Measurements from ENCODE around the gene ANGPTL2.
"Not testable (repeated sequence)": the region's sequence is repeated elsewhere in the genome, so short reads cannot be mapped to it uniquely, and the experiment has no call there.

The ANGPTL2 gene

GRCh38 chr9:127122176-127123063 lies at the start of gene ANGPTL2:
ANGPTL2 (minus strand) TSS chr9:127122635; CDS start chr9:127108731, 13,904 bp downstream.
- peak; percentile 99 for DNase-seq

GRCh38 chr9:127171348-127171747 lies 48.9 kb upstream of the ANGPTL2 start:
- not testable (repeated sequence) for DNase-seq

- no peak for DNase-seq
These were observed 48.2 kb upstream of the ANGPTL2 start for GRCh38 chr9:127170652-127171051.

- no peak for DNase-seq
These were observed 47.7 kb upstream of the ANGPTL2 start for GRCh38 chr9:127170103-127170502.

GRCh38 chr9:127169575-127169883 lies 47.1 kb upstream of the ANGPTL2 start:
- no peak for DNase-seq

GRCh38 chr9:127168756-127169574 lies 46.5 kb upstream of the ANGPTL2 start:
- DNase-seq = no peak

- no peak for DNase-seq
These were observed 45.3 kb upstream of the ANGPTL2 start for GRCh38 chr9:127167560-127168326.

GRCh38 chr9:127166651-127167524 lies 44.5 kb upstream of the ANGPTL2 start:
- no peak for DNase-seq

- DNase-seq = no peak
These were observed 43.7 kb upstream of the ANGPTL2 start for GRCh38 chr9:127166111-127166510.

- DNase-seq = no peak
These were observed 42.7 kb upstream of the ANGPTL2 start for GRCh38 chr9:127165116-127165515.

GRCh38 chr9:127163409-127163808 lies 41.0 kb upstream of the ANGPTL2 start:
- DNase-seq = no peak

- no peak for DNase-seq
These were observed 40.5 kb upstream of the ANGPTL2 start for GRCh38 chr9:127162864-127163365.

GRCh38 chr9:127162046-127162863 lies 39.8 kb upstream of the ANGPTL2 start:
- no peak for DNase-seq

- DNase-seq = no peak
These were observed 38.7 kb upstream of the ANGPTL2 start for GRCh38 chr9:127161081-127161624.

- DNase-seq = no peak
These were observed 37.6 kb upstream of the ANGPTL2 start for GRCh38 chr9:127159949-127160610.

GRCh38 chr9:127159325-127159801 lies 36.9 kb upstream of the ANGPTL2 start:
- no peak for DNase-seq

- no peak for DNase-seq
These were observed 36.4 kb upstream of the ANGPTL2 start for GRCh38 chr9:127158786-127159324.

- DNase-seq = no peak
These were observed 33.0 kb upstream of the ANGPTL2 start for GRCh38 chr9:127155314-127155960.

All from right hindlimb (tissue), 1 donor.